A549 (cell line): Measurements from ENCODE around the gene MITF.

Experiments
- CHD4 ChIP-seq: fragments of 200-600 bp; sonication (generic); IDR thresholded peaks from 2 replicates; pipeline ENCODE4 v1.6.1; 2016; ENCODE audit warnings: antibody characterized with exemption, mild to moderate bottlenecking, borderline replicate concordance
- EP300 ChIP-seq, 2 experiments: fragments of >200 bp; sonication (Bioruptor Twin); formaldehyde crosslinking; IDR thresholded peaks; 2 replicates in 1 of 2; 3 replicates in 1 of 2; pipeline ENCODE4 v1.6.1; 2016 to 2017
- HOXB13 ChIP-seq: fragments of 250-450 bp; sonication (Bioruptor Pico); IDR thresholded peaks from 2 replicates; pipeline ENCODE4 v1.5.0; 2020; ENCODE audit warnings: low read depth, mild to moderate bottlenecking, moderate library complexity
- POLR2A ChIP-seq: IDR thresholded peaks from 2 replicates; pipeline ENCODE4 v1.6.1; 2012; ENCODE audit warnings: mild to moderate bottlenecking, low read length
- RNF2 ChIP-seq: fragments of 200-600 bp; sonication (generic); IDR thresholded peaks from 2 replicates; pipeline ENCODE4 v1.6.1; 2016; ENCODE audit warnings: low read depth, mild to moderate bottlenecking, antibody characterized with exemption, moderate library complexity, borderline replicate concordance
- TF ChIP-seq, protein P1 (sequence below): fragments of >200 bp; sonication (Bioruptor Twin); formaldehyde crosslinking; IDR thresholded peaks from 3 replicates; pipeline ENCODE4 v1.5.1; 2016

DNA sequence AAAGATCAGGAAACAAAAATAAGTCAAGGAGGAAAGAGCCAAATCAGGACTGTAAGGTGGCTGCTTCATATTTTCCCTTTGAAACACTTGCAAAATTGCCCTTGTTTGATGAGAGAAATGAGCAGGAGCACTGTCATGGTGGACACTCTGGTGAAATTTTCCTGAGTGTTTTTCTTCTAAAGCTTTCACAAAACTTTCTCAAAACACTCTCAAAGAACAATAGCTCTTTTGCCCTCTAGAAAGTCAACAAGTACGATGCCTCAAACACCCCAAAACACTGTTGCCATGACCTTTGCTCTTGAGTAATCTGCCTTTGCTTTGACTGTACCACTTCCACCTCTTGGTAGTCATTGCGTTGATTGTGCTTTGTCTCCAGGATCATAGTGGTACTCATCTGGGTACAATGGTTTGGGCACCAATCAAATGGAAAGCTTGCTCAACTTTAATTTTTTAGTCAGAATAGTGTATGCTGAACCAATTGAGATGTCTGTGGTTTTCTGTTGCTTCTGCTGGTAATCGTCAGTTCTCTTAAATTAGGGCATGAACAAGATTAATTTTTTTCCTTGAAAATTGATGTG, 13.2 kb upstream of the MITF start:
- TF ChIP-seq POLR2A = no peak
- TF ChIP-seq EP300 (IDR thresholded peaks at IDR 0.05) = no peak
- TF ChIP-seq, protein P1, sequence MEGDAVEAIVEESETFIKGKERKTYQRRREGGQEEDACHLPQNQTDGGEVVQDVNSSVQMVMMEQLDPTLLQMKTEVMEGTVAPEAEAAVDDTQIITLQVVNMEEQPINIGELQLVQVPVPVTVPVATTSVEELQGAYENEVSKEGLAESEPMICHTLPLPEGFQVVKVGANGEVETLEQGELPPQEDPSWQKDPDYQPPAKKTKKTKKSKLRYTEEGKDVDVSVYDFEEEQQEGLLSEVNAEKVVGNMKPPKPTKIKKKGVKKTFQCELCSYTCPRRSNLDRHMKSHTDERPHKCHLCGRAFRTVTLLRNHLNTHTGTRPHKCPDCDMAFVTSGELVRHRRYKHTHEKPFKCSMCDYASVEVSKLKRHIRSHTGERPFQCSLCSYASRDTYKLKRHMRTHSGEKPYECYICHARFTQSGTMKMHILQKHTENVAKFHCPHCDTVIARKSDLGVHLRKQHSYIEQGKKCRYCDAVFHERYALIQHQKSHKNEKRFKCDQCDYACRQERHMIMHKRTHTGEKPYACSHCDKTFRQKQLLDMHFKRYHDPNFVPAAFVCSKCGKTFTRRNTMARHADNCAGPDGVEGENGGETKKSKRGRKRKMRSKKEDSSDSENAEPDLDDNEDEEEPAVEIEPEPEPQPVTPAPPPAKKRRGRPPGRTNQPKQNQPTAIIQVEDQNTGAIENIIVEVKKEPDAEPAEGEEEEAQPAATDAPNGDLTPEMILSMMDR = no peak
- TF ChIP-seq CHD4 = no peak
- no peak for TF ChIP-seq RNF2
- TF ChIP-seq HOXB13 (CRISPR knock-in tag) = no peak
